IMR-90 (cell line): ENCODE measurements around the gene FSIP1. TPM values are rescaled to one million over a fixed set of nuclear protein-coding genes. Genes with fewer than 3 reads are reported as not detected.

Source experiments
- ATAC-seq: fragments of 200-7000 bp; cut with Tn5 transposase; 2 replicates; pipeline ENCODE4 v1.9.1; 2020; ENCODE audit warnings: low read depth, mild to moderate bottlenecking, moderate library complexity
- BruUV-seq: library from RNA; stranded (reverse); fragments of 400-500 nt; replicated peaks from 2 replicates; lab custom pipeline; 2021; lab: Mats Ljungman, UMichigan
- CTCF ChIA-PET: fragments of 300-600 bp; formaldehyde crosslinking; extraction: SDS; loops from one replicate; lab custom pipeline; 2021; ENCODE audit warnings: antibody characterized with exemption; lab: Yijun Ruan, JAX
- POLR2A ChIA-PET: fragments of 300-600 bp; sonication (Branson Sonifier 250); formaldehyde crosslinking; loops from one replicate; lab custom pipeline; 2022; ENCODE audit warnings: antibody characterized with exemption; ENCODE audit not compliant: unreplicated experiment; lab: Charles Lee
- DNase-seq: peaks from one replicate; pipeline ENCODE4 v3.0.0; 2013
- H2AFZ ChIP-seq: replicated peaks from 2 replicates; pipeline ENCODE3; 2013; ENCODE audit warnings: low read length, mild to moderate bottlenecking; ENCODE audit not compliant: poor library complexity
- H2AK5ac ChIP-seq: 2 replicates; pipeline ENCODE4 v1.6.1; 2013; ENCODE audit warnings: low read depth, low read length, inconsistent platforms
- H2AK9ac ChIP-seq: replicated peaks from 2 replicates; pipeline ENCODE3; 2013; ENCODE audit warnings: mild to moderate bottlenecking, low read depth, low read length, moderate library complexity; ENCODE audit not compliant: poor library complexity
- H2BK120ac ChIP-seq: 2 replicates; pipeline ENCODE4 v1.6.1; 2013; ENCODE audit warnings: low read depth, low read length, inconsistent platforms
- H2BK15ac ChIP-seq: 3 replicates; pipeline ENCODE4 v1.6.1; 2013; ENCODE audit warnings: low read depth, low read length, inconsistent platforms
- H2BK20ac ChIP-seq: 2 replicates; pipeline ENCODE4 v1.6.1; 2013; ENCODE audit warnings: low read depth, mild to moderate bottlenecking, inconsistent platforms, low read length, moderate library complexity
- H2BK5ac ChIP-seq: 2 replicates; pipeline ENCODE4 v1.6.1; 2013; ENCODE audit warnings: mild to moderate bottlenecking, low read depth, low read length, inconsistent platforms; ENCODE audit not compliant: poor library complexity, severe bottlenecking
- H3K14ac ChIP-seq: replicated peaks from 2 replicates; pipeline ENCODE4 v1.6.1; 2013; ENCODE audit warnings: low read depth, low read length, inconsistent platforms
- H3K18ac ChIP-seq: 2 replicates; pipeline ENCODE4 v1.6.1; 2013; ENCODE audit warnings: low read depth, low read length, control low read depth
- H3K23ac ChIP-seq: 2 replicates; pipeline ENCODE4 v1.6.1; 2013; ENCODE audit warnings: low read depth, low read length, inconsistent platforms
- H3K27ac ChIP-seq: 2 replicates; pipeline ENCODE4 v1.5.1; 2013; ENCODE audit warnings: mild to moderate bottlenecking, control low read depth, low read length; ENCODE audit not compliant: insufficient read depth
- H3K27me3 ChIP-seq: 2 replicates; pipeline ENCODE4 v1.6.1; 2013; ENCODE audit warnings: low read length; ENCODE audit not compliant: control insufficient read depth, insufficient read depth
- H3K36me3 ChIP-seq: 2 replicates; pipeline ENCODE4 v1.6.1; 2013; ENCODE audit warnings: low read length, mixed read lengths; ENCODE audit not compliant: control insufficient read depth, insufficient read depth
- H3K4ac ChIP-seq: 2 replicates; pipeline ENCODE4 v1.6.1; 2013; ENCODE audit warnings: low read depth, low read length, inconsistent platforms
- H3K4me1 ChIP-seq: 2 replicates; pipeline ENCODE4 v1.6.1; 2013; ENCODE audit warnings: low read length, mixed read lengths; ENCODE audit not compliant: control insufficient read depth, insufficient read depth
- H3K4me2 ChIP-seq: 2 replicates; pipeline ENCODE4 v1.6.1; 2013; ENCODE audit warnings: low read depth, mild to moderate bottlenecking, control low read depth, low read length, moderate library complexity
- H3K4me3 ChIP-seq: 2 replicates; pipeline ENCODE4 v1.5.1; 2013; ENCODE audit warnings: low read depth, mild to moderate bottlenecking, control low read depth, low read length, moderate library complexity; ENCODE audit not compliant: insufficient read depth
- H3K56ac ChIP-seq: 2 replicates; pipeline ENCODE4 v1.6.1; 2013; ENCODE audit warnings: low read length, inconsistent platforms; ENCODE audit not compliant: insufficient read depth; ENCODE audit errors: extremely low read depth
- H3K79me1 ChIP-seq, 2 experiments: 2 replicates each; pipeline ENCODE4 v1.6.1; 2013; ENCODE audit warnings: low read length in 2 of 2, inconsistent platforms in 1 of 2, low read depth in 1 of 2
- H3K9ac ChIP-seq: 2 replicates; pipeline ENCODE4 v1.6.1; 2013; ENCODE audit warnings: low read depth, low read length, control low read depth
- H3K9me1 ChIP-seq: 2 replicates; pipeline ENCODE4 v1.6.1; 2013; ENCODE audit warnings: low read length, inconsistent platforms; ENCODE audit not compliant: insufficient read depth
- H3K9me3 ChIP-seq: 2 replicates; pipeline ENCODE4 v1.6.1; 2013; ENCODE audit warnings: low read length; ENCODE audit not compliant: control insufficient read depth, insufficient read depth
- H4K20me1 ChIP-seq: 2 replicates; pipeline ENCODE4 v1.6.1; 2013; ENCODE audit warnings: low read length, inconsistent platforms; ENCODE audit not compliant: insufficient read depth
- H4K5ac ChIP-seq: 2 replicates; pipeline ENCODE4 v1.6.1; 2013; ENCODE audit warnings: mild to moderate bottlenecking, low read depth, low read length, control low read depth
- H4K8ac ChIP-seq, 2 experiments: 2 replicates each; pipeline ENCODE4 v1.6.1; 2013; ENCODE audit warnings: low read depth in 2 of 2, low read length in 2 of 2, control low read depth in 1 of 2, inconsistent platforms in 1 of 2
- H4K91ac ChIP-seq: 2 replicates; pipeline ENCODE4 v1.6.1; 2013; ENCODE audit warnings: low read depth, low read length, inconsistent platforms; ENCODE audit not compliant: insufficient read depth
- BHLHE40 ChIP-seq: fragments of 150-350 bp; IDR thresholded peaks from 2 replicates; pipeline ENCODE4 v1.6.1; 2016; ENCODE audit warnings: mild to moderate bottlenecking, low read depth, low read length
- NFE2L2 ChIP-seq: fragments of 150-350 bp; IDR thresholded peaks from 2 replicates; pipeline ENCODE4 v1.6.1; 2016; ENCODE audit warnings: low read depth, mild to moderate bottlenecking, low read length
- POLR2A ChIP-seq: IDR thresholded peaks from 2 replicates; pipeline ENCODE4 v1.6.1; 2012; ENCODE audit warnings: mild to moderate bottlenecking, low read depth, low read length
- WGBS, 2 experiments: methylation state at CpG; one replicate each; pipeline versions ENCODE4 v1.1.5 to v1.1.7; 2013; ENCODE audit warnings: missing lambda C conversion rate in 2 of 2; ENCODE audit not compliant: insufficient read length in 1 of 2; ENCODE audit errors: extremely low coverage in 2 of 2; 5-methylcytosine and 5-hydroxymethylcytosine counted together
- dilution Hi-C: fragments of 300-500 bp; cut with HindIII; formaldehyde crosslinking; loops from one replicate; pipeline ENCODE4 v1.14.3; 2018; ENCODE audit warnings: low sequenced_read_pairs; ENCODE audit not compliant: unreplicated experiment
- in situ Hi-C: fragments of 300-500 bp; cut with MboI; formaldehyde crosslinking; loops from 3 replicates; pipeline ENCODE4 v1.14.3; 2019; ENCODE audit warnings: low sequenced_read_pairs, inconsistent platforms, mixed read lengths
- intact Hi-C: fragments of 100-400 bp; cut with micrococcal nuclease; formaldehyde crosslinking; loops from 2 replicates; pipeline ENCODE4 v1.10.0; 2022
- polyA plus RNA-seq, 3 experiments: library from polyadenylated mRNA; depleted of rRNA; stranded (reverse); fragments of >200 nt; gene quantifications; 2 replicates each; pipeline ENCODE4 v1.2.3, GENCODE V29; 2012; ENCODE audit warnings: low replicate concordance in 1 of 3
- total RNA-seq: library from RNA; depleted of rRNA; stranded (reverse); fragments of >200 nt; gene quantifications from 2 replicates; pipeline ENCODE4 v1.2.3, GENCODE V29; 2012

FSIP1 gene
- total and polyA plus RNA-seq, 2 of the 4 experiments (the other 2 are of a cell fraction) = 0.10 to 0.18 TPM

- no peak overlapping the region; the same call in 1 of the 2 replicates for H3K4me2 ChIP-seq
- DNase-seq = peak; percentile 47
- no peaks in the 10 kb centered on the region for H3K27me3 ChIP-seq
- H3K18ac ChIP-seq = no peak overlapping the region
- H3K4me1 ChIP-seq = no peaks in the 10 kb centered on the region
- peak; percentile 0; the same call in 1 of the 2 replicates for ATAC-seq
- dilution Hi-C loops = no loop called here
- H4K5ac ChIP-seq = no peak overlapping the region
- 91% methylated on average over 14 of the region's 17 CpGs; no CpG with 5 or more reads in 1 of the 2 experiments for WGBS, 2 experiments
- no peak overlapping the region for H2BK120ac ChIP-seq
- H2AK5ac ChIP-seq = no peak overlapping the region
- CTCF ChIA-PET = no interaction called here
- H2BK5ac ChIP-seq = no peak overlapping the region
- H4K8ac ChIP-seq = no peak overlapping the region
- H3K23ac ChIP-seq = no peak overlapping the region
- H4K91ac ChIP-seq = no peak overlapping the region
- H3K27ac ChIP-seq = no peak overlapping the region
- in situ Hi-C loops = no loop called here
- no peak overlapping the region for H2BK20ac ChIP-seq
- POLR2A ChIA-PET = interaction anchor here (0.6 to 1.6 kb wide), 4 partner anchors 12 to 509 kb away, joined by 3 to 12 read pairs (median 3); no protein-coding TSS in a partner anchor
- H3K9ac ChIP-seq = no peak overlapping the region
- BruUV-seq = no TSS peak
- peaks cover 99% of the 10 kb centered on the region for H4K20me1 ChIP-seq
- no peaks in the 10 kb centered on the region for H3K9me3 ChIP-seq
- no peak overlapping the region for H3K14ac ChIP-seq
- peaks cover 10% of the 10 kb centered on the region; the same call in 1 of the 2 replicates for H3K9me1 ChIP-seq
- TF ChIP-seq POLR2A = peak; percentile 12
- peak; percentile 5; the same call in 1 of the 2 replicates for TF ChIP-seq NFE2L2
- TF ChIP-seq BHLHE40 = no peak
- H2AFZ ChIP-seq = no peak overlapping the region
- H3K56ac ChIP-seq = no peak overlapping the region
- peaks cover 76% of the 10 kb centered on the region for H3K36me3 ChIP-seq
- no peak overlapping the region for H3K4ac ChIP-seq
- H3K79me1 ChIP-seq = peaks cover 4 to 76% of the 10 kb centered on the region in 2 experiments; a peak in 3 of 4 replicates
- intact Hi-C loops = no loop called here
- H2AK9ac ChIP-seq = peak overlapping the region; percentile 39
- H2BK15ac ChIP-seq = no peak overlapping the region
- H3K4me3 ChIP-seq = no peak overlapping the region
These were observed 195.4 kb downstream of the FSIP1 start for GRCh38 chr15:39587096-39587721.
